HG03196 (cell line): ENCODE measurements around the gene FEM1C.

Experiments used
- ATAC-seq: cut with Tn5 transposase; IDR thresholded peaks from one replicate; pipeline ENCODE4 v1.9.1; 2021; ENCODE audit not compliant: unreplicated experiment

The FEM1C gene

GRCh38 chr5:115557667-115558387 lies 13.3 kb upstream of the FEM1C start:
- ATAC-seq: no peak

- ATAC-seq: no peak
Measured at GRCh38 chr5:115556276-115556675, 11.7 kb upstream of the FEM1C start.

GRCh38 chr5:115555084-115555633 lies 10.6 kb upstream of the FEM1C start:
- no peak for ATAC-seq

GRCh38 chr5:115553082-115553481 lies 8.5 kb upstream of the FEM1C start:
- ATAC-seq: no peak

- ATAC-seq: no peak
Measured at GRCh38 chr5:115551415-115551814, 6.8 kb upstream of the FEM1C start.

GRCh38 chr5:115549154-115549553 lies 4.6 kb upstream of the FEM1C start:
- ATAC-seq: no peak

GRCh38 chr5:115548683-115549082 lies 4.1 kb upstream of the FEM1C start:
- ATAC-seq: no peak

GRCh38 chr5:115545351-115545882 lies 842 bp upstream of the FEM1C start:
- ATAC-seq: no peak

GRCh38 chr5:115544043-115544435 lies 536 bp downstream of the FEM1C start:
- peak; percentile 11 for ATAC-seq

- ATAC-seq: peak; percentile 33
Measured at GRCh38 chr5:115543365-115544042, 1.1 kb downstream of the FEM1C start.

GRCh38 chr5:115542651-115543364 lies 1.8 kb downstream of the FEM1C start:
- no peak for ATAC-seq

GRCh38 chr5:115542086-115542485 lies 2.5 kb downstream of the FEM1C start:
- no peak for ATAC-seq

GRCh38 chr5:115541611-115542010 lies 3.0 kb downstream of the FEM1C start:
- ATAC-seq: no peak

GRCh38 chr5:115535479-115536035 lies 9.0 kb downstream of the FEM1C start:
- ATAC-seq: no peak

- no peak for ATAC-seq
Measured at GRCh38 chr5:115532517-115532916, 12.1 kb downstream of the FEM1C start.

- no peak for ATAC-seq
Measured at GRCh38 chr5:115531787-115532367, 12.7 kb downstream of the FEM1C start.

GRCh38 chr5:115531380-115531779 lies 13.2 kb downstream of the FEM1C start:
- no peak for ATAC-seq

GRCh38 chr5:115530426-115530825 lies 14.1 kb downstream of the FEM1C start:
- ATAC-seq: no peak

- no peak for ATAC-seq
Measured at GRCh38 chr5:115526604-115527003, 18.0 kb downstream of the FEM1C start.

GRCh38 chr5:115524199-115524847 lies 20.3 kb downstream of the FEM1C start:
- no peak for ATAC-seq
